ENCODE results near the gene A4GALT.
"Not testable (repeated sequence)": the region's sequence is repeated elsewhere in the genome, so short reads cannot be mapped to it uniquely, and the experiment has no call there.

A4GALT gene

DNA sequence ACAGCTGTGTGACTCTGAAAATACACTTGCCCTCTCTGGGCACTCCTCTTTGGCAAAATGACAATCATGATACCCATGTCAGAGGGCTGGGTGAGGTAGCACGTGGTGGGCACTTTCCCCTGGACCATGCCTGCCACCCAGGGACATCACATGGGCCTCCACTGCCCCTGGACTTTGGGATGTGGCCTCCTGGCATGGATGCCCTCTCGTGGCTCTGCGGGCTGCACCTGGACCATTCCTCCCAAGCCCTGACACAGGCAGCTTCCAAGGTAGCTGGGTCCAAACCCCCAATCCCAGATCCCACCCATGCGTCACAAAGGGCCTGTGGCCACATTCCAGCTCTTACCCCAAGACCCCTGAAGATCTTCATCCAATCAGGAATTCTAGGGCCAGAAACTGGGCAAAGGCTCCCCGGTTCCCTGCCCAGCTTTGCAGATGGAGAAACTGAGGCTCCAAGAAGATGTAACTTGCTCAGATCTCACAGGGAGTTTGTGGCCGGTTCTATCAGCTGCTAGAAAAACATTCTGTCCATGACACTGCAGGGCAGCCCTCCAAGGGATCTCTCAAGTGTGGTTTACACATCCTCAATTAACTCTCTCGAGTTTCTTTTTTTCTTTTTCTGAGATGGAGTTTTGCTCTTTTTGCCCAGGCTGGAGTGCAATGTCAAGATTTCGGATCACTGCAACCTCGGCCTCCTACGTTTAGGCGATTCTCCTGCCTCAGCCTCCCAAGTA is 36.0 kb downstream of the A4GALT start:
- in situ Hi-C loops (cut with HindIII; ENCODE audit: low sequenced_read_pairs), result no loop called here

DNA sequence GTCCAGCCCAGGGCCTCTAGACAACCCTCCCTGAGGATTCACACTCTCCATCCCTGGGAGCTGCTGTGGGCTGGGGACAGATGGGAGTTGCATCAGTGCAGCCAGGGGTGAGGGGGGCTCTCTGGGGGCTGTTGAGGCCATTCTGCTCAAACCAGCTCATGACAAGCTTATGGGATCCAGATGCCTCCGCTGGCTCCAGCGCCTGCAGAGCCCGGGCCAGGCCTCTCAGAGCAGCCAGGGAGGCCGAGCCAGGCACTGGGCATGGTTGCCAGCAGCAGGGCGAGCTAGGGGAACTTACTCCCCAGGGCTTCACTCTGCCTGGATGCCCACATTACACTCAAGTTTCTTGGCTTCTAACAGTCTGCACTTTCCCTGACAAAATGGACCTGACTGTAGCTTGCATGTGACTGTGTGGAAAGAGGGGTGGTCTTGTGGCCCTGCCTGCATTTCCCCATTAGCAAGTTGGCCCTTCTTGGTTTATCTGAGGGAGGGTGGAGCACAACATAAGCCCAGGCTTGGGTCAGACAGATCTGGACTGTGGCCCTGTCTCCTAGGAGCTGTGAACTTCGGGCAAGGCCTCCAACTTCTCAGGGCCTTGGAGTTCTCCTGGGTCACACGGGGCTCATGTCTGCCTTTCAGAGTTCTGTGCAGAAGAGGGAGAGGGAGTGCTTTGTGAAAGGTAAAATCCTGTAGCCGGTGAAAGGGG is 36.9 kb downstream of the A4GALT start:
- in situ Hi-C loops (cut with HindIII; ENCODE audit: low sequenced_read_pairs), result no loop called here

DNA sequence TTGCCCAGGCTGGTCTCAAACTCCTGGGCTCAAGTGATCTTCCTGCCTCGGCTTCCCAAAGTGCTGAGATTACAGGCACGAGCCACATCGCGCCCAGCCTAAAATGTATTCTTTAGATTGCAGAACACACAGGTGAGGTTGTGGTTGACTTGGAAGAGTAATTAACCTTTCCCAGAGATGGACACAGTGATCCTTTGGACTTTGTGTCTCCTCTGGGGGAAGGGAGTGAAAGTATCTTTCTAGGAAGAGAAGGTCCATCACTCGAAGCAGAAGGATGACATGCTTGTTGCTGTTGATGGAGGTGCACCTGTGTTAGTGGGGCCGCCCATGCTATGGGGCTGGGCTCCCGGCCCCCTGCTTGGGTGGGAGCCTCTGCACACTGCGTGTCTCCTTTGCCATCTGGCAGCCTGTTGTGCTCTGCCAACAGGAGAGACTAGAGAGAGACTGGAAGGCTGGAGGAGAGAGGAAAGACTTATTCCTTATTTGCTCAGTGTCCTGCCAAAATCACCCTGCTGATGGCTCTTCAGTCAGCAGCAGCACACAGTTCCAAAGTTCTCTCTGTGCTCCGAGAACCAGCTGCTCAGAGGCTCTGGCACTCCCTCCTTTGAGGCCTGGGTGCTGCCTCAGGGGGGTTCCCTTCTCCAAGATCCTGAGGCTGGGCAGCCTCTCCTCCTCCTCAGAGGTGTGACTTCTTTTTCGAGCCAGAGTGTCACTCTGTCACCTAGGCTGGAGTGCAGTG is 38.4 kb downstream of the A4GALT start:
- in situ Hi-C loops (cut with HindIII; ENCODE audit: low sequenced_read_pairs), result no loop called here

DNA sequence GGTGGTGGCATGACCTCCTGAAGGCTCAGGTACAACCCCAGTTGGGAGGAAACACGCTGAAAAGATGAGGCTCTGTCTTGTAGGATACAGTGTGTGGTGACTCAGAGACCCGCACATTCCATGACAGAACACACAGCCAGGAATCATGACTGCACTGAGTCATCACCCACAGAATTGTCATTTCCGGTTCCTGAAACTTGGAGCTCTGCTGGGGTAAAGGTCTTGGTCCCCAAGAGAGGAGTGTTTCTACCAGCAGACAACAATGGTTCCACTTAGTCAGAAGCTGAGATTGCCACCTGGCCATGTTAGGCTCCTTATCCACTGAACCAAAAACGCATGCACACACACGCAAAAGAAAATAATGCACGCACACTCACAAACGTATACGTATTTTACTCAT is 40.0 kb downstream of the A4GALT start:
- in situ Hi-C loops (cut with HindIII; ENCODE audit: low sequenced_read_pairs), result no loop called here

DNA sequence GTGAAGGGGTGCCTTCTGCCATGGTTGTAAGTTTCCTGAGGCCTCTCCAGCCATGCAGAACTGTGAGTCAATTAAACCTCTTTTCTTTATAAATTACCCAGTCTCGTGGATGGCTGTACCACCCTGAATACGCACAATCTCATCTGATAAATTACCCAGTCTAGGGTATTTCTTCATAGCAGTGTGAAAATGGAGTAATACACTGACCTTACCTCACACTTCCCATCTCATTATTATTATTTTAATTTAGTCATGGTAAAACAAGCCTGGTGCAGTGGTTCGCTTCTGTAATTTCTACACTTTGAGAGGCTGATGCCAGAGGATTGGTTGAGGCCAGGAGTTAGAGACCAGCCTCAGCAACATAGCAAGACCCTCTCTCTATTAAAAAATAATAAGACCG is 41.0 kb downstream of the A4GALT start:
- in situ Hi-C loops (cut with HindIII; ENCODE audit: low sequenced_read_pairs), result no loop called here

DNA sequence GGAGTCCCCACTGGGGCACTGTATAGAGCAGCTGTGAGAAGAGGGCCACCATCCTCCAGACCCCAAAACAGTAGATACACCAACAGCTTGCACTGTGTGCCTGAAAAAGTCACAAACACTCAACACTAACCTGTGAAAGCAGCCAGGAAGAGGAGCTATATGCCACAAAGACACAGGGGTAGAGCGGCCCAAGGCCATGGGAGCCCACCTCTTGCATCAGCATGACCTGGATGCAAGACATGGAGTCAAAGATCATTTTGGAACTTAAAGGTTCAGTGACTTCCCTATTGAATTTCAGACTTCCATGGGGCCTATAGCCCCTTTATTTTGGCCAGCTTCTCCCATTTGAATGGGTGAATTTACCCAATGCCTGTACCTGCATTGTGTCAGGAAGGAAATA is 41.8 kb downstream of the A4GALT start:
- in situ Hi-C loops (cut with HindIII; ENCODE audit: low sequenced_read_pairs), result no loop called here

DNA sequence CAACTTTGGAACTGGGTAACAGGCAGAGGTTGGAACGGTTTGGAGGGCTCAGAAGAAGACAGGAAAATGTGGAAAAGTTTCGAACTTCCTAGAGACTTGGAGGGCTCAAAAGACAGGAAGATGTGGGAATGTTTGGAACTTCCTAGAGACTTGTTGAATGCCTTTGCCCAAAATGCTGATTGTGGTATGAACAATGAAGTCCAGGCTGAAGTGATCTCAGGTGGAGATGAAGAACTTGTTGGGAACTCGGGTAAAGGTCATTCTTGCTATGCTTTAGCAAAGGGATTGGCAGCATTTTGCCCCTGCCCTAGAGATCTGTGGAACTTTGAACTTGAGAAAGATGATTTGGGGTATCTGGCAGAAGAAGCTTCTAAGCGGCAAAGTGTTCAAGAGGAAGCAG is 42.7 kb downstream of the A4GALT start:
- in situ Hi-C loops (cut with HindIII; ENCODE audit: low sequenced_read_pairs), result not testable (repeated sequence)

DNA sequence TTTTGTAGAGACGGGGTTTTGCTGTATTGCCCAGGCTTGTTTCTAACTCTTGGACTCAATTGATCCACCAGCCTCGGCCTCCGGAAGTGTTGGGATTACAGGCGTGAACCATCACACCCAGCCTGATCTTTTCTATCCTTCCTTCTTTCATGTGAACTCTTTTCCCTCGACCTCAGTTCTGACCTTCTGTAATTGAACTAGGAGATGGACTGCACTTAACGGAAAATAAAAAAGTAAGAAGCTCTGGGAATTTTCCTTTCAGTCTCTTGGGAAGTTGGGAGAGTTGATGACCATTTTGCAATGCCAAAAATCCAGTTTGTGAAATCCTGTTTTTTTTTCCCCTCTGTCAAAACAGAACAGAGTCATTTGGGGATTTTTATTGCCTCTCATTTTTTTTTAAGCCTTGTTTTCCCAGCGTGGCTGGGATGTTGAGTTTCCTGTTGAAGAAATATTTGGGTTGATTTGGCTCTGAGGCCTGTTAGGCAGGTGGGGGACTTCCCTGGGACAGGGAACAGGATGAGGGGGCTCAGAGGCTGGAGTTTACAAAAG is 44.5 kb downstream of the A4GALT start:
- in situ Hi-C loops (cut with HindIII; ENCODE audit: low sequenced_read_pairs), result no loop called here

DNA sequence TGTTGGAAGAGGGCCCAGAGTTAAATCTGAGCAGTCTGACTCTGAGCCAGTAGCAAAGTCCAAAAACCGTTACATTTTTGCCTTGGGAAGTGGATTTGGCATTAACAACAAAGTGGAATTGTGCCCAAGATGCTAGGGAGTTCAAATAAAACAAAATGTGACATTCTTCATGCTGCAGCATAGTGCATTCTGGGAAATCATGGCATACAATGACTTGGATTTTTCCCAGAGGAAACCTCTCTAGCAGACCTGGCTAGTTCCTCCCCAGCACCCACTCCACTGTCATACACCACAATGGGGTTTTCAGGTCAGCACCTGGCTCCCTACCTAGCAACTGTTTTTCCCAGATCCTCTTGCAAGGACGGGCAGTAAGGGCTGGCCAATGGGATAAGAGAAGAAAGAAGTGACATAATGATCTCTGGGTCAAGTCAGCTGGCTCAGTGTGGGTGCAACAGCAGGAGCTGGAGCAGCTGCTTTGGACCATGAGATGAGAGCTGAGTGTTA is 46.7 kb downstream of the A4GALT start:
- in situ Hi-C loops (cut with HindIII; ENCODE audit: low sequenced_read_pairs), result no loop called here

DNA sequence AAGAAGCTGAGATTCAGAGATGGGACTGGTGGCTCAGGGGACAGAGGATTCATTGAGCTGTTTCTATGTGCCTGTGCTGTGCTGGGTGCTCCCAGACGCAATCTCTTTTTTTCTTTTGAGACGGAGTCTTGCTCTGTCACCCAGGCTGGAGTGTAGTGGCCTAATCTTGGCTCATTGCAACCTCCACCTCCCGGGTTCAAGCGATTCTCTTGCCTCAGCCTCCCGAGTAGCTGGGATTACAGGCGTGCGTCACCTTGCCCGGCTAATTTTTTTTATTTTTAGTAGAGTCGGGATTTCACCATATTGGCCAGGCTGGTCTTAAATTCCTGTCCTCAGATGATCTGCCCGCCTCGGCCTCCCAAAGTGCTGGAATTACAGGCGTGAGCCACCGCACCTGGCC is 47.6 kb downstream of the A4GALT start:
- in situ Hi-C loops (cut with HindIII; ENCODE audit: low sequenced_read_pairs), result not testable (repeated sequence)

DNA sequence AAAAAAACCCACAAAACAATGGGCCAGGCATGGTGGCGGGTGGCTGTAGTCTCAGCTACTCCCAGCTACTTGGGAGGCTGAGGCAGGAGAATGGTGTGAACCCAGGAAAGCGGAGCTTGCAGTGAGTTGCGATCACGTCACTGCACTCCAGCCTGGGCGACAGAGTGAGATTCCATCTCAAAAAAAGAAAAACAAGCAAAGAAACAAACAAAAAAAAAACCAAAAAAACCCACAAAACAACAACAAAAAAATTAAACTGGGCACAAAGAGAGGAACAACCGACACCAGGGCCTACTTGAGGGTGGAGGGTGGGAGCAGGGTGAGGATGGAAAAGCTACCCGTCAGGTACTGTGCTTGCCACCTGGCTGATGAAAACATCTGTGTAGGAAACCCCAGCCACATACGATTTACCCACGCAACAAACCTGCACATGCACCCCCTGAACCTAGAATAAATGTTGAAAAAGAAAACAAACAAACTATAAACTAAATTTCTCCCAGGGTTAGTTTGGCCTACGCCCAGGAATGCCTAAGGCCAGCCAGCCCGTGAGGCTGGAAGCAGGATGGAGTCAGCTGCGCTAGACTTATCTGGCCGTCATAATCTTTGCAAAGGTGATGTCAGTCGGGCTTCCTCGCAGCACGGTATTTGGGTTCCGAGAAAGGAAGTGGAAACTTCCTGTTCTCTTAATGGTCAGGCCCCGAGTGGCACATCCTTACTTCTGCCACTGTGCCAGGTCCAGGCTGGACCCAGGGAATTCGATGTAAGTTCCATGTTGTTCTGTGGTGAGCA is 49.6 kb downstream of the A4GALT start:
- in situ Hi-C loops (cut with HindIII; ENCODE audit: low sequenced_read_pairs), result no loop called here

DNA sequence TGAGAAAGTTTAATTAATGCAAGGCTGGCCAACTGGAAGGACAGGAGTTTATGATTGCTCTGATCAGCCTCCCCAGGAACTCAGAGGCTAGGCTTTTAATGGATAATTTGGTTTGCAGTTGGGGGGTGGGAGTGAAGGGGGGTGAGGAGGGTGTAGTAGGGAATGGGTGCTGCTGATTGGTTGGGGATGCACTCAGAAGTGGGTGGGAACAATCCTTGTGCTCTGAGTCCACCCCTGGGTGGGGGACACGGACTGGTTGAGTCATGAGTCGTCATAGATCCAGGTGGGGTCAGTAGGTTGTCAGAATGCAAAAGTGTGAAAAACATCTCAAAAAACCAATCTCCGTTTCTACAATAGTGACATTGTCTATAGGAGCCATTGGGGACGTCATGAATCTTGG is 50.6 kb downstream of the A4GALT start:
- in situ Hi-C loops (cut with HindIII; ENCODE audit: low sequenced_read_pairs), result no loop called here

DNA sequence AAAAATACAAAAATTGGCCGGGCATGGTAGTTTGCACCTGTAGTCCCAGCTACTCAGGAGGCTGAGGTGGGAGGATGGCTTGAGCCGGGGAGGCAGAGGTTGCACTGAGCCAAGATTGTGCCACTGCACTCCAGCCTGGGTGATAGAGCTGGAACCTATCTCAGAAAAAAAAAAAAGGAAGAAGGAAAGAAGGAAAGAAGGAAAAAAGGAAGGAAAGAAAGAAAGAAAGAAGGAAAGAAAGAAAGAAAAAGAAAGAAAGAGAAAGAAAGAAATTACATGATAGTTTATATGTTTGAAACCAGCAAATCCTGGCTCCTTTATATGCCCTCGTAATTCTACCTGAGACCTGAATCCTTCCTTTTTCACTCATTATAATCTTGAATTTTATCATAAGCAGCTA is 54.3 kb downstream of the A4GALT start:
- in situ Hi-C loops (cut with HindIII; ENCODE audit: low sequenced_read_pairs), result not testable (repeated sequence)

DNA sequence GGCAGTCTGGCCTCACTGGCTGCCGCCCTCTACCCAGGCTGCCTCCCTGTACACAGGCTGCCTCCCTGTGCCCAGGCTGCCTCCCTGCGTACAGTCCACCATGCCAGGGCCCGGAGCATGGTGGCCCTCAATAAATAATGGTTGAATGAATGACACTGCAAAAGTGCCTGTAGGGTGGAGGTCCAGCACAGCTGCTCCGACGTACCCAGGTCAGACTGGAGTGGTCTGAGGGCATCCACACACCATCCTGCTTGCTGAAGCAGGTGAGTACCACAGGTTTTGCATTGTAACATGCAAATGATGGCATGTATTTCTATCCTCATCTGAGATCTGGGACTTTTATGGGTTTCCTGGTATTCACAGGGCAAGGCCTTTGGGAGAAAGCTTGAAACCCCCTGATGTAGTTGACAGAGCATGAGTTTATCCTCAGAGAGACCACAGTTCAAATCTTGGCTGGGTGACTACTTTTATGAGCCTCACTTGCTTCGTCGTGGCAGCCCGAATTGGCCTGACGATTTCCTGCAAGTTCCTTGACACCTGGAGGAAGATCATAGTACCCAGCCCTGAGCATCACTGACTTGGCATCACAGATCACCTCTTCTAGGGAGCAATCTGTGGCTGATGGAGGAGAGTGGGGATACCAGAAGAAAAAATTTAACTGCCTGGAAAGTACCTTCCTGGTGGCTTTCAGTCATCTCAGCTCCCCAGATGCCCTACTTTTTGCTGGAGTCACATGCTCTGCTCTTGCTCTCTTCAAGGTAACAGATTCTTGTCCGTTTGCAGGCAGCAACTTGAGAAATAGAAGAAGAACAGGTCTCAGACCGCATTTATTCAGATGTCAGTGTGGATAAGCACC is 55.5 kb downstream of the A4GALT start:
- in situ Hi-C loops (cut with HindIII; ENCODE audit: low sequenced_read_pairs), result no loop called here

DNA sequence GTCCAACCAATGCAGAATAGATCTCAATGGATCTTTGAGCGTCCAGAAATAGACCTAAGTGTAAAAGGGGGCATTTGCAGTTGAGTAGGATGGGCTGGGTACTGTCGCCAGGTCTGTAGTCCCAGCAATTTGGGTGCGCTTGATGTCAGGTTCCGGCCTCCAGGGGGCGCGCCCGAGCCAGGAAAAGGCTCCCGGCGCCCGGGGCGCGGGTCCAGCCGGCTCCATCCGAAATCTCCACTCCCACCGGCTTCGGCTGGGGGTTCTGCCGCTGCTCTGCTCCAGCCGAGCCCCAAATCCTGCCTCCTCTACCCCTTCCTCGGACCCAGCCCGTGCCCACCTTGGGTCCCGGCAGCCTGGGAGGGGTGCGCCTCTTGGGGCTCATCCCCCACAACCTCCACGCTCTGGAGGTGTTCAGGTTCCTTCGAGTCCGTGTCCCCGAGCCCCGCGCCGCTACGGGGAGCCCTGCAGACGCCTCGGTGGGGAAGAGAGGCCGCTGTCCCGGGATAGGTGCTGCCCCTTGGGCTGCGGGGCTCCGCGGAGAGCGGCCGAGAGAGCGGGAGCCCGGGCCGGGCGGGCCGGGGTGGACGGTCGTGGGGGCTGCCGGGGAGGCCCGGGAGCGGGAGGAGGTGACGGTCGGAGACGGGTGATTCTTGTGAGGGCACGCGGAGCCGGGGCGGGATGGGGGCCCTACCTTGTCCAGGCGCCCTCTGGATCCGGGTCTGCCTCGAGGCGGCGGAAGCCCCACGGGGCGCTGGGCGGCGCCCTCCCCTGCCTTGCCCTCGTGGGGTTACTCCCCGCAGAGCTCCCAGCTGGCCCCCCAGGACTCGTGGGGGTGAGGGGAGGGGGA is 58.5 kb downstream of the A4GALT start:
- in situ Hi-C loops (cut with HindIII; ENCODE audit: low sequenced_read_pairs), result no loop called here

DNA sequence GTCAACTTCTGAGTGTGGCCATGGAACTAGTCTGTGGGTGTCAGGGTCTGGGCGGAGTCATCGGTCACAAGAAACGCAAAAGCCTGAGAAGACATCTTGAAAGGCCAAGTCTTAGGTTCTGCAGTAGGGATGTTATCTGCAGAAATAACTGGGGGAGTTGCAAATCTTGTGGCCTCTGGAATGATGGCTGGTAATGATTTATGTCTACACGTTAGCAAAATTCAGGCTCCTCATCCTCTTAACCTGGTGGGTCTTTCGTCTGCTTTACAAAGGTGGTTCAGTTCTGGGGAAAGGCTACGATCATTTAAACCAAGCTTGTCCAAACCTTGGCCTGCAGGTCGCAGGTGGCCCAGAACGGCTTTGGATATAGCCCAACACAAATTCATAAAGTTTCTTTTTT is 64.1 kb downstream of the A4GALT start:
- in situ Hi-C loops (cut with HindIII; ENCODE audit: low sequenced_read_pairs), result no loop called here

DNA sequence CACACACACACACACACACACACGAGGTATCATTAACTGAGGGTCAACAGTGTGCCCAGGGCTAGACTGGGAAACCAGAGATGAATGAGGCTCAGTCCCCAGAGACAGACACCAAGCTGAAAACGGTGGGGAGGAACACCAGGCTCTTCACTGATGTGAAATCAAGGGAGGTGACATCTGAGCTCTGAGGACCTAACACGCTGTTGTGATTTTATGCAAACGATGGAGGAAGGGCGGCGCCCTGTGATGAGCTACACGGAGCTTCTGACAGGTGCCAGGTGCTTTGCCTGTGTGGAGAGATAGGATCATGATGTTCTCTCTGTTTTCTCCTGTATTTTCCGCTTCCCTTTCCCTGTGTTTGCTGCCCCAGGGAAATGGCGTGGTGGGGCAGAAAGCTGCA is 65.0 kb downstream of the A4GALT start:
- in situ Hi-C loops (cut with HindIII; ENCODE audit: low sequenced_read_pairs), result no loop called here

DNA sequence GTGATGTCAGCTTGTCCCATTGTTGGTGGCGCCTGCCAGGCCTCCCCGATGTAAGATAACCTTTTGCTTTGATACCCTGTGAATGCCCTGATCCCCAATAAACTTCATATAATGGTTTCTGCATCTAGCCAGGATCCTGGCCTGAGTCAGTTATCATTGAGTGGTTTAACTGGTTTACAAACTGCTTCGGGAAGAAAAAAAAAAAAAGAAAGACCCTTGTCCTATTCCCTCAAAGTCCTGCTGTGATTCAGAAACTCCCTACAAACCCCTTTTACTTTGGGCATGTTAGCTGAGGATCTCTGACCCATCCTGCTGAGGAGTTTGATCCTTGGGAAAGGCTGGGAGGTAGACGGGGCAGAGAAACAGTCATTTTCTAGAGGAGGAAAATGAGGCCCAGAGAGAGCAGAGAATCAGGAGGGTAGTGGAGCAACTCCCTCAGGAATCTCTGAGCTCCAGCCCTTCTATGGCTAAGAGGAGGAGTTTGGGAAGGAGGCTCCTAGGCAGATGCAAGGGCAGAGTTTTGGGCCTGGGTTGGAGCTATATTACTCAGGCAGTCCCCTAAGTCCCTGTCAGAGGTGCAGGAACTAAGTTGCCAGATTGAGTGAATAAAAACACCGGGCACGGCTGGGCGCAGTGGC is 66.1 kb downstream of the A4GALT start:
- in situ Hi-C loops (cut with HindIII; ENCODE audit: low sequenced_read_pairs), result no loop called here
